Measurements from ENCODE around the gene EHF. TPM values are rescaled to one million over a fixed set of nuclear protein-coding genes. Genes with fewer than 3 reads are reported as not detected.

The EHF gene
- 239 and 322 TPM in 2 replicates for total RNA-seq

- TF ChIP-seq, protein P1, sequence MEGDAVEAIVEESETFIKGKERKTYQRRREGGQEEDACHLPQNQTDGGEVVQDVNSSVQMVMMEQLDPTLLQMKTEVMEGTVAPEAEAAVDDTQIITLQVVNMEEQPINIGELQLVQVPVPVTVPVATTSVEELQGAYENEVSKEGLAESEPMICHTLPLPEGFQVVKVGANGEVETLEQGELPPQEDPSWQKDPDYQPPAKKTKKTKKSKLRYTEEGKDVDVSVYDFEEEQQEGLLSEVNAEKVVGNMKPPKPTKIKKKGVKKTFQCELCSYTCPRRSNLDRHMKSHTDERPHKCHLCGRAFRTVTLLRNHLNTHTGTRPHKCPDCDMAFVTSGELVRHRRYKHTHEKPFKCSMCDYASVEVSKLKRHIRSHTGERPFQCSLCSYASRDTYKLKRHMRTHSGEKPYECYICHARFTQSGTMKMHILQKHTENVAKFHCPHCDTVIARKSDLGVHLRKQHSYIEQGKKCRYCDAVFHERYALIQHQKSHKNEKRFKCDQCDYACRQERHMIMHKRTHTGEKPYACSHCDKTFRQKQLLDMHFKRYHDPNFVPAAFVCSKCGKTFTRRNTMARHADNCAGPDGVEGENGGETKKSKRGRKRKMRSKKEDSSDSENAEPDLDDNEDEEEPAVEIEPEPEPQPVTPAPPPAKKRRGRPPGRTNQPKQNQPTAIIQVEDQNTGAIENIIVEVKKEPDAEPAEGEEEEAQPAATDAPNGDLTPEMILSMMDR (IDR thresholded peaks at IDR 0.05; ENCODE audit: insufficient read depth, low read length, severe bottlenecking) = no peak
- Histone ChIP-seq H3K36me3 (ENCODE audit: control insufficient read depth, insufficient read depth, low read length) (no peaks in the 10 kb centered on the region), H3K4me3 (ENCODE audit: low read depth, low read length) (peak within 1 kb of the TSS; percentile 45), H3K27me3 (ENCODE audit: control insufficient read depth, insufficient read depth, low read length) (no peaks in the 10 kb centered on the region)
- FAIRE-seq (no peak), DNase-seq (ENCODE audit: low read depth) (peak; percentile 99)
These were observed at the start of gene EHF for GRCh38 chr11:34620820-34621792. Gene EHF (plus strand): TSS chr11:34621093. CDS start chr11:34642631, 21,538 bp downstream.

DNA sequence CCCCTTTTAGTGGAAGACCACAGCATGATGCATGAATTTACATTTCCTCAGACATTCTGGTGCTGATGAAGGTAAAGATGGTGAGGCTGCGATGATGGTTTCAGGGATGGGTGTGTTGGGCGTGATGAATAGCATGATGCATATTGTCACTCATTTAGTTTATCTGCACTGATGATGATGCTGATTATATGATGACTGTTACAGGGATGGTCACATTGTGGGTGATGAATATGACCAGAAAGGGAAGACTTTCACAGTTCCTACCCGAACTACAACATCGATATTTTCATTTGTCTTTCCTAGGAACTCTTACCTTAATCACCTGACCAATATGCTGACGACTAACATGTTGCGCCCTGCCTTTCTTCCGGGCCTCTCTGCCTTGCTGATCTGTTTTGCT is 47.4 kb upstream of the EHF start:
- FAIRE-seq = no peak
- no peak for DNase-seq (ENCODE audit: low read depth)
- Histone ChIP-seq H3K27me3 (ENCODE audit: control insufficient read depth, insufficient read depth, low read length) (no peaks in the 10 kb centered on the region), H3K4me3 (ENCODE audit: low read depth, low read length) (no peak overlapping the region), H3K36me3 (ENCODE audit: control insufficient read depth, insufficient read depth, low read length) (no peaks in the 10 kb centered on the region)
- TF ChIP-seq, protein P1 (IDR thresholded peaks at IDR 0.05; ENCODE audit: insufficient read depth, low read length, severe bottlenecking) = no peak

DNA sequence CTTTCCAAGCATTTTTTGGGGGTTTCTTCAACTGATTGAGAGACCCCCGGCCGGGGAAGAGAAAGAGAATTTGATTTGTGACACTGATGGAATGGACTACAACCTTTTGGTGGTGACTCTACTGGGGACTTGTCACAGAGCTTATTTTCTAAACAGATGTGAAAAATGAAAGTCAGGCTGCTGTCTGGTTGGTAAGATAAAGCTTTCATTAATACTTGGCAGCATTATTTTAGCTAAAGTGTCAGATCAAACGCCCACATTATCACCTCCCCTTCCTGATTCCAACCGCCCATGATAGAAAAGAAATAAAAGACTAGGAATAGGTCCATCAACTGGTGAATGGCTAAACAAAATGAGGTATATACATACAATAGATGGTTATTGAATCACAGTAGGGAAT is 45.6 kb upstream of the EHF start:
- no peak overlapping the region for H3K4me3 ChIP-seq (ENCODE audit: low read depth, low read length)
- TF ChIP-seq, protein P1 (IDR thresholded peaks at IDR 0.05; ENCODE audit: insufficient read depth, low read length, severe bottlenecking) = no peak
- no peaks in the 10 kb centered on the region for H3K36me3 ChIP-seq (ENCODE audit: control insufficient read depth, insufficient read depth, low read length)
- DNase-seq (ENCODE audit: low read depth) (no peak), FAIRE-seq (no peak)
- H3K27me3 ChIP-seq (ENCODE audit: control insufficient read depth, insufficient read depth, low read length) = peaks cover 2% of the 10 kb centered on the region

DNA sequence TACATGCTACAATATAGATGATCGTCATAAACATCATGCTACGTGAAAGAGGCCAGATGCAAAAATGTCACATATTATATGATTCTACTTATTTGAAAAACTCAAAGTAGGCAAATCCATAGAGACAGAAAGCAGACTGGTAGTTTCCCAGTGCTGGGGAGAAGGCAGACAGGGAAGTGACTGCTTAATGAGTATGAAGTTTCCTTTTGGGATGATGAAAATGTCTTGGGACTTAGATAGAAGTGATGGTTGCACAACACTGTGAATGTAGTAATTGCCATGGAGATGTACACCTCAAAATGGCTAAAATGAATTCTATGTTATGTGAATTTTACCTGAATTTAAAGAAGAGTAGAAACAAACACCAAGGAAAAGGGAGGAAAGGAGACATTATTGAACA is 45.2 kb upstream of the EHF start:
- no peaks in the 10 kb centered on the region for H3K36me3 ChIP-seq (ENCODE audit: control insufficient read depth, insufficient read depth, low read length)
- H3K27me3 ChIP-seq (ENCODE audit: control insufficient read depth, insufficient read depth, low read length) = peaks cover 2% of the 10 kb centered on the region
- no peak overlapping the region for H3K4me3 ChIP-seq (ENCODE audit: low read depth, low read length)
- FAIRE-seq = no peak
- TF ChIP-seq, protein P1 (IDR thresholded peaks at IDR 0.05; ENCODE audit: insufficient read depth, low read length, severe bottlenecking) = no peak
- no peak for DNase-seq (ENCODE audit: low read depth)

DNA sequence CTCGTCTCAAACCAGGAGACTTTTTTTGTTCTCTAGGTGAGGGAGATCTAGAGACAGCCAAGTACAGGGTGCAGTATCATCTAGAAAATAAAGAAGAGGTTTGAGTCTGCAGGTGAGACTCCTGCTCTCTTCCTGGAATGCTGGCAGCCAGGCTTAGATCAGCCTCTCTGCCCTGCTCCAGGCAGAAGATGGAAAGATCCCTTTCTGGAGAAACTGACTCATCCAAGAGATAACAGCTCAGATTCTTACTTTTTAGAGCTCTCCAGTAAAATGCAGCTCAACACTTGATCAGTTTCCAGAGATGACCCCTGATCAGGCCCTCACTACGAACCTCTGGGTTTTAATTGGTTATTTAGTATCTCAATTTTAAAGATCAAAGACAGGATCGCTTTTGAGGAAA is 44.6 kb upstream of the EHF start:
- Histone ChIP-seq H3K4me3 (ENCODE audit: low read depth, low read length) (no peak overlapping the region), H3K27me3 (ENCODE audit: control insufficient read depth, insufficient read depth, low read length) (peaks cover 2% of the 10 kb centered on the region), H3K36me3 (ENCODE audit: control insufficient read depth, insufficient read depth, low read length) (no peaks in the 10 kb centered on the region)
- FAIRE-seq = no peak
- TF ChIP-seq, protein P1 (IDR thresholded peaks at IDR 0.05; ENCODE audit: insufficient read depth, low read length, severe bottlenecking) = no peak
- no peak for DNase-seq (ENCODE audit: low read depth)
